Natural killer cell treated with Interleukin-12 subunit alpha and Interleukin-12 subunit beta and Interleukin-15 and Interleukin-18, amount 100 ng/mL, for 72 hours (primary cell): ENCODE measurements around the gene BPNT1. TPM values are rescaled to one million over a fixed set of nuclear protein-coding genes. Genes with fewer than 3 reads are reported as not detected.
"Not testable (repeated sequence)": the region's sequence is repeated elsewhere in the genome, so short reads cannot be mapped to it uniquely, and the experiment has no call there.

ENCODE experiments used
- ATAC-seq, 2 donors: fragments of 150-1000 bp; cut with Tn5 transposase in 1 of 2; sonication (Bioruptor Pico), chemical (Tn5 transposase) in 1 of 2; 2 replicates each; pipeline ENCODE4 v1.10.0; 2021
- DNase-seq: peaks from one replicate; pipeline ENCODE4 v3.0.0; 2022; ENCODE audit warnings: low spot score
- H3K27ac Mint-ChIP-seq, 2 donors: 1 replicate in 1 of 2; 2 replicates in 1 of 2; pipeline ENCODE4 v1.8.0; 2022; ENCODE audit warnings: mixed read lengths in 2 of 2, mild to moderate bottlenecking in 1 of 2, moderate library complexity in 1 of 2
- H3K27me3 Mint-ChIP-seq, 2 donors: 1 replicate in 1 of 2; 2 replicates in 1 of 2; pipeline ENCODE4 v1.8.0; 2022; ENCODE audit warnings: mixed read lengths in 2 of 2
- H3K36me3 Mint-ChIP-seq: one replicate; pipeline ENCODE4 v1.8.0; 2022; ENCODE audit warnings: mixed read lengths
- H3K4me1 Mint-ChIP-seq, 2 donors: 1 replicate in 1 of 2; 2 replicates in 1 of 2; pipeline ENCODE4 v1.8.0; 2022; ENCODE audit warnings: low read depth in 2 of 2, mixed read lengths in 2 of 2, mild to moderate bottlenecking in 1 of 2
- H3K4me3 Mint-ChIP-seq: one replicate; pipeline ENCODE4 v1.8.0; 2022; ENCODE audit warnings: mixed read lengths
- H3K9me3 Mint-ChIP-seq: 2 replicates; pipeline ENCODE4 v1.8.0; 2022; ENCODE audit warnings: mixed read lengths
- total RNA-seq, 2 donors: library from RNA; stranded (reverse); gene quantifications; one replicate each; pipeline ENCODE4 v1.2.3, GENCODE V29; 2022

BPNT1 gene
- total RNA-seq = 10 to 100 TPM; 29.8 to 32.2 TPM

- Mint-ChIP-seq H3K4me3 (peak within 1 kb of the TSS; percentile 91), H3K27ac (peak within 1 kb of the TSS; percentile 73 to 94), H3K4me1 (peaks cover 8 to 11% of the 10 kb centered on the region in 2 donors), H3K27me3 (no peaks in the 10 kb centered on the region), H3K36me3 (no peaks in the 10 kb centered on the region), H3K9me3 (no peaks in the 10 kb centered on the region)
- ATAC-seq (peak; percentile 75 to 80), DNase-seq (peak; percentile 93)
Measured at GRCh38 chr1:220089650-220090556, at the start of gene BPNT1. Gene BPNT1 (minus strand): TSS chr1:220089788. CDS start chr1:220079846, 9,942 bp downstream.

- peak overlapping the region; percentile 16 for H3K4me3 Mint-ChIP-seq
- H3K9me3 Mint-ChIP-seq = no peaks in the 10 kb centered on the region
- ATAC-seq (peak; percentile 71 to 76), DNase-seq (no peak)
- H3K27me3 Mint-ChIP-seq = no peaks in the 10 kb centered on the region
- peaks cover 16% of the 10 kb centered on the region for H3K36me3 Mint-ChIP-seq
- H3K27ac Mint-ChIP-seq = peak overlapping the region; percentile 52 to 63
- H3K4me1 Mint-ChIP-seq = peaks cover 12 to 16% of the 10 kb centered on the region in 2 donors
Measured at GRCh38 chr1:220137019-220137786, 47.6 kb upstream of the BPNT1 start.

- DNase-seq (no peak), ATAC-seq (no peak)
- Mint-ChIP-seq H3K4me1 (peaks cover 15 to 16% of the 10 kb centered on the region in 2 donors), H3K27me3 (no peaks in the 10 kb centered on the region), H3K27ac (no peak overlapping the region), H3K9me3 (no peaks in the 10 kb centered on the region), H3K4me3 (no peak overlapping the region), H3K36me3 (peaks cover 16% of the 10 kb centered on the region)
Measured at GRCh38 chr1:220135755-220136154, 46.2 kb upstream of the BPNT1 start.

GRCh38 chr1:220129479-220130210, 40.1 kb upstream of the BPNT1 start:
- Mint-ChIP-seq H3K4me3 (no peak overlapping the region), H3K27ac (peak overlapping the region in 1 of 2 donors; percentile 8), H3K9me3 (no peaks in the 10 kb centered on the region), H3K36me3 (peaks cover 20% of the 10 kb centered on the region), H3K27me3 (no peaks in the 10 kb centered on the region), H3K4me1 (peaks cover 15 to 21% of the 10 kb centered on the region in 2 donors)
- ATAC-seq = no peak
- no peak for DNase-seq

- no peak overlapping the region for H3K4me3 Mint-ChIP-seq
- H3K4me1 Mint-ChIP-seq = peaks cover 13 to 16% of the 10 kb centered on the region in 2 donors
- peaks cover 18% of the 10 kb centered on the region for H3K36me3 Mint-ChIP-seq
- no peaks in the 10 kb centered on the region for H3K9me3 Mint-ChIP-seq
- ATAC-seq = no peak
- no peaks in the 10 kb centered on the region for H3K27me3 Mint-ChIP-seq
- DNase-seq = no peak
- no peak overlapping the region for H3K27ac Mint-ChIP-seq
Measured at GRCh38 chr1:220127076-220127475, 37.5 kb upstream of the BPNT1 start.

GRCh38 chr1:220124542-220124941, 35.0 kb upstream of the BPNT1 start:
- Mint-ChIP-seq H3K27me3 (no peaks in the 10 kb centered on the region), H3K4me1 (peaks cover 5 to 7% of the 10 kb centered on the region in 2 donors), H3K36me3 (peaks cover 7% of the 10 kb centered on the region), H3K27ac (no peak overlapping the region), H3K9me3 (no peaks in the 10 kb centered on the region), H3K4me3 (no peak overlapping the region)
- ATAC-seq (no peak), DNase-seq (no peak)

GRCh38 chr1:220123889-220124288, 34.3 kb upstream of the BPNT1 start:
- DNase-seq (no peak), ATAC-seq (no peak)
- Mint-ChIP-seq H3K4me1 (peaks cover 3 to 5% of the 10 kb centered on the region in 2 donors), H3K9me3 (no peaks in the 10 kb centered on the region), H3K27me3 (no peaks in the 10 kb centered on the region), H3K27ac (no peak overlapping the region), H3K36me3 (peaks cover 4% of the 10 kb centered on the region), H3K4me3 (no peak overlapping the region)

GRCh38 chr1:220123066-220123465, 33.5 kb upstream of the BPNT1 start:
- no peak overlapping the region for H3K4me3 Mint-ChIP-seq
- no peaks in the 10 kb centered on the region for H3K9me3 Mint-ChIP-seq
- peaks cover 3 to 5% of the 10 kb centered on the region in 2 donors for H3K4me1 Mint-ChIP-seq
- peaks cover 4% of the 10 kb centered on the region for H3K36me3 Mint-ChIP-seq
- ATAC-seq (no peak), DNase-seq (no peak)
- H3K27ac Mint-ChIP-seq = no peak overlapping the region
- H3K27me3 Mint-ChIP-seq = no peaks in the 10 kb centered on the region

- DNase-seq (no peak), ATAC-seq (no peak)
- Mint-ChIP-seq H3K27me3 (no peaks in the 10 kb centered on the region), H3K9me3 (no peaks in the 10 kb centered on the region), H3K4me1 (peaks cover 0 to 5% of the 10 kb centered on the region in 2 donors), H3K36me3 (peaks cover 4% of the 10 kb centered on the region), H3K4me3 (no peak overlapping the region), H3K27ac (peak overlapping the region in 1 of 2 donors; percentile 60)
Measured at GRCh38 chr1:220121791-220122530, 32.4 kb upstream of the BPNT1 start.

GRCh38 chr1:220119043-220119512, 29.5 kb upstream of the BPNT1 start:
- Mint-ChIP-seq H3K27me3 (no peaks in the 10 kb centered on the region), H3K36me3 (peaks cover 2% of the 10 kb centered on the region), H3K9me3 (no peaks in the 10 kb centered on the region), H3K4me1 (peaks cover under 1 to 2% of the 10 kb centered on the region in 2 donors), H3K27ac (no peak overlapping the region), H3K4me3 (no peak overlapping the region)
- DNase-seq (no peak), ATAC-seq (no peak)

GRCh38 chr1:220113136-220113695, 23.6 kb upstream of the BPNT1 start:
- ATAC-seq = no peak
- no peaks in the 10 kb centered on the region for H3K27me3 Mint-ChIP-seq
- DNase-seq = peak; percentile 67
- H3K4me1 Mint-ChIP-seq = peaks cover 8% of the 10 kb centered on the region in 2 donors
- H3K36me3 Mint-ChIP-seq = peaks cover 5% of the 10 kb centered on the region
- peak overlapping the region; percentile 69 for H3K4me3 Mint-ChIP-seq
- peak overlapping the region; percentile 38 to 65 for H3K27ac Mint-ChIP-seq
- no peaks in the 10 kb centered on the region for H3K9me3 Mint-ChIP-seq

GRCh38 chr1:220112600-220112999, 23.0 kb upstream of the BPNT1 start:
- H3K4me3 Mint-ChIP-seq, H3K36me3 Mint-ChIP-seq, H3K9me3 Mint-ChIP-seq, H3K27me3 Mint-ChIP-seq, H3K4me1 Mint-ChIP-seq, H3K27ac Mint-ChIP-seq, ATAC-seq, DNase-seq: not testable (repeated sequence)
